IMR-90 (cell line): ENCODE results near the gene ADGRG1. TPM values are rescaled to one million over a fixed set of nuclear protein-coding genes. Genes with fewer than 3 reads are reported as not detected.

Experiments
- ATAC-seq: fragments of 200-7000 bp; cut with Tn5 transposase; 2 replicates; pipeline ENCODE4 v1.9.1; 2020; ENCODE audit warnings: low read depth, mild to moderate bottlenecking, moderate library complexity
- BruUV-seq: library from RNA; stranded (reverse); fragments of 400-500 nt; replicated peaks from 2 replicates; lab custom pipeline; 2021; lab: Mats Ljungman, UMichigan
- CTCF ChIA-PET: fragments of 300-600 bp; formaldehyde crosslinking; extraction: SDS; loops from one replicate; lab custom pipeline; 2021; ENCODE audit warnings: antibody characterized with exemption; lab: Yijun Ruan, JAX
- POLR2A ChIA-PET: fragments of 300-600 bp; sonication (Branson Sonifier 250); formaldehyde crosslinking; loops from one replicate; lab custom pipeline; 2022; ENCODE audit warnings: antibody characterized with exemption; ENCODE audit not compliant: unreplicated experiment; lab: Charles Lee
- DNase-seq: peaks from one replicate; pipeline ENCODE4 v3.0.0; 2013
- H2AFZ ChIP-seq: replicated peaks from 2 replicates; pipeline ENCODE3; 2013; ENCODE audit warnings: low read length, mild to moderate bottlenecking; ENCODE audit not compliant: poor library complexity
- H2AK5ac ChIP-seq: 2 replicates; pipeline ENCODE4 v1.6.1; 2013; ENCODE audit warnings: low read depth, low read length, inconsistent platforms
- H2AK9ac ChIP-seq: replicated peaks from 2 replicates; pipeline ENCODE3; 2013; ENCODE audit warnings: mild to moderate bottlenecking, low read depth, low read length, moderate library complexity; ENCODE audit not compliant: poor library complexity
- H2BK120ac ChIP-seq: 2 replicates; pipeline ENCODE4 v1.6.1; 2013; ENCODE audit warnings: low read depth, low read length, inconsistent platforms
- H2BK15ac ChIP-seq: 3 replicates; pipeline ENCODE4 v1.6.1; 2013; ENCODE audit warnings: low read depth, low read length, inconsistent platforms
- H2BK20ac ChIP-seq: 2 replicates; pipeline ENCODE4 v1.6.1; 2013; ENCODE audit warnings: low read depth, mild to moderate bottlenecking, inconsistent platforms, low read length, moderate library complexity
- H2BK5ac ChIP-seq: 2 replicates; pipeline ENCODE4 v1.6.1; 2013; ENCODE audit warnings: mild to moderate bottlenecking, low read depth, low read length, inconsistent platforms; ENCODE audit not compliant: poor library complexity, severe bottlenecking
- H3K14ac ChIP-seq: replicated peaks from 2 replicates; pipeline ENCODE4 v1.6.1; 2013; ENCODE audit warnings: low read depth, low read length, inconsistent platforms
- H3K18ac ChIP-seq: 2 replicates; pipeline ENCODE4 v1.6.1; 2013; ENCODE audit warnings: low read depth, low read length, control low read depth
- H3K23ac ChIP-seq: 2 replicates; pipeline ENCODE4 v1.6.1; 2013; ENCODE audit warnings: low read depth, low read length, inconsistent platforms
- H3K27ac ChIP-seq: 2 replicates; pipeline ENCODE4 v1.5.1; 2013; ENCODE audit warnings: mild to moderate bottlenecking, control low read depth, low read length; ENCODE audit not compliant: insufficient read depth
- H3K27me3 ChIP-seq: 2 replicates; pipeline ENCODE4 v1.6.1; 2013; ENCODE audit warnings: low read length; ENCODE audit not compliant: control insufficient read depth, insufficient read depth
- H3K36me3 ChIP-seq: 2 replicates; pipeline ENCODE4 v1.6.1; 2013; ENCODE audit warnings: low read length, mixed read lengths; ENCODE audit not compliant: control insufficient read depth, insufficient read depth
- H3K4ac ChIP-seq: 2 replicates; pipeline ENCODE4 v1.6.1; 2013; ENCODE audit warnings: low read depth, low read length, inconsistent platforms
- H3K4me1 ChIP-seq: 2 replicates; pipeline ENCODE4 v1.6.1; 2013; ENCODE audit warnings: low read length, mixed read lengths; ENCODE audit not compliant: control insufficient read depth, insufficient read depth
- H3K4me2 ChIP-seq: 2 replicates; pipeline ENCODE4 v1.6.1; 2013; ENCODE audit warnings: low read depth, mild to moderate bottlenecking, control low read depth, low read length, moderate library complexity
- H3K4me3 ChIP-seq: 2 replicates; pipeline ENCODE4 v1.5.1; 2013; ENCODE audit warnings: low read depth, mild to moderate bottlenecking, control low read depth, low read length, moderate library complexity; ENCODE audit not compliant: insufficient read depth
- H3K56ac ChIP-seq: 2 replicates; pipeline ENCODE4 v1.6.1; 2013; ENCODE audit warnings: low read length, inconsistent platforms; ENCODE audit not compliant: insufficient read depth; ENCODE audit errors: extremely low read depth
- H3K79me1 ChIP-seq, 2 experiments: 2 replicates each; pipeline ENCODE4 v1.6.1; 2013; ENCODE audit warnings: low read length in 2 of 2, inconsistent platforms in 1 of 2, low read depth in 1 of 2
- H3K9ac ChIP-seq: 2 replicates; pipeline ENCODE4 v1.6.1; 2013; ENCODE audit warnings: low read depth, low read length, control low read depth
- H3K9me1 ChIP-seq: 2 replicates; pipeline ENCODE4 v1.6.1; 2013; ENCODE audit warnings: low read length, inconsistent platforms; ENCODE audit not compliant: insufficient read depth
- H3K9me3 ChIP-seq: 2 replicates; pipeline ENCODE4 v1.6.1; 2013; ENCODE audit warnings: low read length; ENCODE audit not compliant: control insufficient read depth, insufficient read depth
- H4K20me1 ChIP-seq: 2 replicates; pipeline ENCODE4 v1.6.1; 2013; ENCODE audit warnings: low read length, inconsistent platforms; ENCODE audit not compliant: insufficient read depth
- H4K5ac ChIP-seq: 2 replicates; pipeline ENCODE4 v1.6.1; 2013; ENCODE audit warnings: mild to moderate bottlenecking, low read depth, low read length, control low read depth
- H4K8ac ChIP-seq, 2 experiments: 2 replicates each; pipeline ENCODE4 v1.6.1; 2013; ENCODE audit warnings: low read depth in 2 of 2, low read length in 2 of 2, control low read depth in 1 of 2, inconsistent platforms in 1 of 2
- H4K91ac ChIP-seq: 2 replicates; pipeline ENCODE4 v1.6.1; 2013; ENCODE audit warnings: low read depth, low read length, inconsistent platforms; ENCODE audit not compliant: insufficient read depth
- BHLHE40 ChIP-seq: fragments of 150-350 bp; IDR thresholded peaks from 2 replicates; pipeline ENCODE4 v1.6.1; 2016; ENCODE audit warnings: mild to moderate bottlenecking, low read depth, low read length
- ELK1 ChIP-seq: fragments of 150-350 bp; IDR thresholded peaks from 2 replicates; pipeline ENCODE4 v1.6.1; 2016; ENCODE audit warnings: low read depth, mild to moderate bottlenecking, low read length, moderate library complexity, borderline replicate concordance
- MAFK ChIP-seq: IDR thresholded peaks from 2 replicates; pipeline ENCODE4 v1.6.1; 2012; ENCODE audit warnings: low read depth, low read length, improper control_type of control experiment
- POLR2A ChIP-seq: IDR thresholded peaks from 2 replicates; pipeline ENCODE4 v1.6.1; 2012; ENCODE audit warnings: mild to moderate bottlenecking, low read depth, low read length
- RAD21 ChIP-seq: IDR thresholded peaks from 2 replicates; pipeline ENCODE4 v1.6.1; 2012; ENCODE audit warnings: low read length, improper control_type of control experiment
- WGBS, 2 experiments: methylation state at CpG; one replicate each; pipeline versions ENCODE4 v1.1.5 to v1.1.7; 2013; ENCODE audit warnings: missing lambda C conversion rate in 2 of 2; ENCODE audit not compliant: insufficient read length in 1 of 2; ENCODE audit errors: extremely low coverage in 2 of 2; 5-methylcytosine and 5-hydroxymethylcytosine counted together
- dilution Hi-C: fragments of 300-500 bp; cut with HindIII; formaldehyde crosslinking; loops from one replicate; pipeline ENCODE4 v1.14.3; 2018; ENCODE audit warnings: low sequenced_read_pairs; ENCODE audit not compliant: unreplicated experiment
- in situ Hi-C: fragments of 300-500 bp; cut with MboI; formaldehyde crosslinking; loops from 3 replicates; pipeline ENCODE4 v1.14.3; 2019; ENCODE audit warnings: low sequenced_read_pairs, inconsistent platforms, mixed read lengths
- intact Hi-C: fragments of 100-400 bp; cut with micrococcal nuclease; formaldehyde crosslinking; loops from 2 replicates; pipeline ENCODE4 v1.10.0; 2022
- polyA plus RNA-seq, 3 experiments: library from polyadenylated mRNA; depleted of rRNA; stranded (reverse); fragments of >200 nt; gene quantifications; 2 replicates each; pipeline ENCODE4 v1.2.3, GENCODE V29; 2012; ENCODE audit warnings: low replicate concordance in 1 of 3
- total RNA-seq: library from RNA; depleted of rRNA; stranded (reverse); fragments of >200 nt; gene quantifications from 2 replicates; pipeline ENCODE4 v1.2.3, GENCODE V29; 2012

The ADGRG1 gene
- total and polyA plus RNA-seq, 2 of the 4 experiments (the other 2 are of a cell fraction), result 0.90 to 8.4 TPM

- Histone ChIP-seq H3K79me1 (no peaks in the 10 kb centered on the region), H3K9me3 (no peaks in the 10 kb centered on the region), H3K4ac (no peak overlapping the region), H3K23ac (no peak overlapping the region), H3K56ac (no peak overlapping the region), H2AK5ac (no peak overlapping the region), H3K4me2 (no peak overlapping the region), H3K14ac (no peak overlapping the region), H3K27me3 (peaks cover 49% of the 10 kb centered on the region), H2AFZ (peak overlapping the region; percentile 5), H4K20me1 (no peaks in the 10 kb centered on the region), H2BK120ac (no peak overlapping the region), H2BK5ac (no peak overlapping the region), H2AK9ac (no peak overlapping the region), H3K27ac (no peak overlapping the region), H2BK20ac (no peak overlapping the region), H4K5ac (no peak overlapping the region), H3K9ac (no peak overlapping the region), H4K8ac (no peak overlapping the region), H3K18ac (no peak overlapping the region), H4K91ac (no peak overlapping the region), H3K9me1 (no peaks in the 10 kb centered on the region), H2BK15ac (no peak overlapping the region), H3K4me1 (no peaks in the 10 kb centered on the region), H3K36me3 (no peaks in the 10 kb centered on the region), H3K4me3 (no peak overlapping the region)
- ATAC-seq (no peak), DNase-seq (no peak)
- WGBS, 2 experiments, result 35% methylated on average over 4 of the region's 10 CpGs; no CpG with 5 or more reads in 1 of the 2 experiments
- BruUV-seq, result no TSS peak
- no peak for TF ChIP-seq BHLHE40
- TF ChIP-seq ELK1, result no peak
- TF ChIP-seq POLR2A, result no peak
- TF ChIP-seq MAFK, result no peak
- no peak for TF ChIP-seq RAD21
- in situ Hi-C loops (no loop called here), intact Hi-C loops (no loop called here), dilution Hi-C loops (no loop called here)
- ChIA-PET CTCF (no interaction called here), POLR2A (no interaction called here)
Observed at GRCh38 chr16:57700781-57701551, 72.5 kb downstream of the ADGRG1 start.
